Measurements from ENCODE around the gene ADAMTSL3. TPM values are rescaled to one million over a fixed set of nuclear protein-coding genes. Genes with fewer than 3 reads are reported as not detected.
"Not testable (repeated sequence)": the region's sequence is repeated elsewhere in the genome, so short reads cannot be mapped to it uniquely, and the experiment has no call there.

ADAMTSL3 gene
- total RNA-seq, 4 donors from 2014 or later: 16.6 to 30.0 (median 21.8) TPM

DNA sequence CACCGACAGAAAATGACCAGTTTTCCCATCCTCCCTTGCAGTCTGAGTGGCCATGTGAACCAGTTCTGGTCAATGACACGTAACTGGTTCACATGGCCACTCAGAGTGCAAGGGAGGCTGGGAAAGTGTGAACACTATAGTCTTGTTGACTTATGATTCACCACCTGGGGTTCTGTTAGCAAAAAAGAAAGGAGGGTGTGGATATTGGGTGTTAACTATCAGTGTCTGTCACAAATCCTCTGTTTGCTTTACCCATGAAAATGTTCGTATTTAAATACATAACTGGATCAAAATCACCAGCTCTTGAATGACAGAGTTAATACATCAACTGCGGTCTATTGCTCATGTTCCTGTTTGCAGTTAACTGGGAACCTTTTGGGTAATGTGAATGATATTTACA, 92.3 kb downstream of the ADAMTSL3 start:
- no peaks in the 10 kb centered on the region for H3K27me3 ChIP-seq
- peak overlapping the region in 3 of 4 donors; percentile 61 to 81 (median 71) for H3K27ac ChIP-seq (replicated peaks in 1 of 4)
- H3K9me3 ChIP-seq: no peaks in the 10 kb centered on the region
- TF ChIP-seq EP300 (IDR thresholded peaks at IDR 0.05) (no peak), POLR2A (IDR thresholded peaks at IDR 0.05; ENCODE audit: low read depth) (no peak), POLR2AphosphoS5 (IDR thresholded peaks at IDR 0.05) (no peak)
- TF ChIP-seq, protein P1, sequence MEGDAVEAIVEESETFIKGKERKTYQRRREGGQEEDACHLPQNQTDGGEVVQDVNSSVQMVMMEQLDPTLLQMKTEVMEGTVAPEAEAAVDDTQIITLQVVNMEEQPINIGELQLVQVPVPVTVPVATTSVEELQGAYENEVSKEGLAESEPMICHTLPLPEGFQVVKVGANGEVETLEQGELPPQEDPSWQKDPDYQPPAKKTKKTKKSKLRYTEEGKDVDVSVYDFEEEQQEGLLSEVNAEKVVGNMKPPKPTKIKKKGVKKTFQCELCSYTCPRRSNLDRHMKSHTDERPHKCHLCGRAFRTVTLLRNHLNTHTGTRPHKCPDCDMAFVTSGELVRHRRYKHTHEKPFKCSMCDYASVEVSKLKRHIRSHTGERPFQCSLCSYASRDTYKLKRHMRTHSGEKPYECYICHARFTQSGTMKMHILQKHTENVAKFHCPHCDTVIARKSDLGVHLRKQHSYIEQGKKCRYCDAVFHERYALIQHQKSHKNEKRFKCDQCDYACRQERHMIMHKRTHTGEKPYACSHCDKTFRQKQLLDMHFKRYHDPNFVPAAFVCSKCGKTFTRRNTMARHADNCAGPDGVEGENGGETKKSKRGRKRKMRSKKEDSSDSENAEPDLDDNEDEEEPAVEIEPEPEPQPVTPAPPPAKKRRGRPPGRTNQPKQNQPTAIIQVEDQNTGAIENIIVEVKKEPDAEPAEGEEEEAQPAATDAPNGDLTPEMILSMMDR (IDR thresholded peaks at IDR 0.05): no peak
- peaks cover 0 to 5% (median 0%) of the 10 kb centered on the region in 4 donors for H3K36me3 ChIP-seq
- peaks cover 11 to 20% (median 18%) of the 10 kb centered on the region in 4 donors for H3K4me1 ChIP-seq
- DNase-seq (ENCODE audit: extremely low spot score): no peak
- intact Hi-C loops (cut with DNase I): loop anchor here (5.0 to 10.0 kb wide), 4 partner anchors 91 to 299 kb away; partner anchors contain the start of genes ADAMTSL3 and SH3GL3
- 75% methylated on average over 4 of the region's 4 CpGs for WGBS
- no peak overlapping the region for H3K4me3 ChIP-seq

DNA sequence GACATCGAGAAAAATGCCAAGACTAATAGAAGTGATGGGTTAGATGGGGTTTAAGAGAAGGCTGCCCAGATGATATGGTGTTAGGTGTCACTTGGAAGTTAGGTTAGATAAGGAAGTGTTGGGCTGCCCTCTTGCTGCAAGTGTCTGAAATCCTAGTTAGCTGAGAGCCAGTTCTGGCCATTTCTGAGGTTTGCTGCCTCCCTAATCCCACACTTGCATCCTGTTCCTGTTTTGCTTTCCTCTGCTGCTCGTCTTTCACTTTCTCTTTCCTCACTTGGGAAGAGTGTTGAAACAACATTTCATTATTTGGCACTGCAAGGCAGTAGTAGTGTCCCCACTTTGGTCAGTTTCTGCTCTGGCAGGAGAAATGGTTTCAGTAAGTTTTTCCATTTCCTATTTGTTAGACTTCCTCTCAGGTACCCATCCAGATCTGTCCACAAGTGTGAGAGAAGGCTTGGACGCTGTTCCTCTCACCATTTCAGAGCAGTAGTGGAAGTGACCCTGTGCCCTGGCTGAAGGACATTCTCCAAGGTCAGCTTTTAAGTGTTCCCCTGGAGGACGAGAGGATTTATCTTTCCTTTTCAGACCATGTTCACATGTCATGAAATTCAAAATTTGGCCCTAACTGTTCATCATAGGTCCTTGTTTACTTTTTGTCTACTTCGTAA, 93.3 kb downstream of the ADAMTSL3 start:
- intact Hi-C loops (cut with DNase I): loop anchor here (5.0 to 10.0 kb wide), 4 partner anchors 92 to 300 kb away; partner anchors contain the start of genes ADAMTSL3 and SH3GL3
- H3K27ac ChIP-seq (replicated peaks in 1 of 4): peak overlapping the region; percentile 61 to 81 (median 68)
- peaks cover 11 to 20% (median 18%) of the 10 kb centered on the region in 4 donors for H3K4me1 ChIP-seq
- H3K36me3 ChIP-seq: peaks cover 0 to 5% (median 0%) of the 10 kb centered on the region in 4 donors
- DNase-seq (ENCODE audit: extremely low spot score): no peak
- TF ChIP-seq POLR2A (IDR thresholded peaks at IDR 0.05; ENCODE audit: low read depth) (no peak), POLR2AphosphoS5 (IDR thresholded peaks at IDR 0.05) (peak; percentile 40 to 46), EP300 (IDR thresholded peaks at IDR 0.05) (no peak)
- TF ChIP-seq, protein P1 (IDR thresholded peaks at IDR 0.05): peak; percentile 50 to 54 (median 51)
- 39% methylated on average over 5 of the region's 5 CpGs for WGBS
- no peaks in the 10 kb centered on the region for H3K27me3 ChIP-seq
- peak overlapping the region; percentile 18 to 40 (median 24) for H3K4me3 ChIP-seq
- H3K9me3 ChIP-seq: no peaks in the 10 kb centered on the region

GRCh38 chr15:83747718-83748110, 93.8 kb downstream of the ADAMTSL3 start:
- Histone ChIP-seq H3K27me3 (no peaks in the 10 kb centered on the region), H3K4me3 (peak overlapping the region in 3 of 4 donors; percentile 18 to 27 (median 22)), H3K36me3 (peaks cover 0 to 5% (median 0%) of the 10 kb centered on the region in 4 donors), H3K27ac (replicated peaks in 1 of 4) (peak overlapping the region; percentile 61 to 81 (median 68)), H3K4me1 (peaks cover 11 to 20% (median 18%) of the 10 kb centered on the region in 4 donors), H3K9me3 (no peaks in the 10 kb centered on the region)
- TF ChIP-seq POLR2A (IDR thresholded peaks at IDR 0.05; ENCODE audit: low read depth) (no peak), EP300 (IDR thresholded peaks at IDR 0.05) (no peak), POLR2AphosphoS5 (IDR thresholded peaks at IDR 0.05) (no peak)
- TF ChIP-seq, protein P1 (IDR thresholded peaks at IDR 0.05): no peak
- DNase-seq (ENCODE audit: extremely low spot score): no peak
- 45% methylated on average over 5 of the region's 5 CpGs for WGBS
- intact Hi-C loops (cut with DNase I): loop anchor here (5.0 to 10.0 kb wide), 4 partner anchors 93 to 300 kb away; partner anchors contain the start of genes ADAMTSL3 and SH3GL3

- H3K4me3 ChIP-seq: no peak overlapping the region
- H3K27me3 ChIP-seq: no peaks in the 10 kb centered on the region
- no peaks in the 10 kb centered on the region for H3K9me3 ChIP-seq
- H3K27ac ChIP-seq (replicated peaks in 1 of 4): peak overlapping the region in 2 of 4 donors; percentile 8 to 25
- H3K4me1 ChIP-seq: peaks cover 4 to 10% (median 7%) of the 10 kb centered on the region in 4 donors
- intact Hi-C loops (cut with DNase I): no loop called here
- no peak for DNase-seq (ENCODE audit: extremely low spot score)
- no peak for TF ChIP-seq POLR2A (IDR thresholded peaks at IDR 0.05; ENCODE audit: low read depth)
- TF ChIP-seq POLR2AphosphoS5 (IDR thresholded peaks at IDR 0.05): no peak
- peaks cover 0 to 6% (median 0%) of the 10 kb centered on the region in 4 donors for H3K36me3 ChIP-seq
- 65% methylated on average over 6 of the region's 6 CpGs for WGBS
These were observed 100.1 kb downstream of the ADAMTSL3 start for GRCh38 chr15:83753872-83754493.

DNA sequence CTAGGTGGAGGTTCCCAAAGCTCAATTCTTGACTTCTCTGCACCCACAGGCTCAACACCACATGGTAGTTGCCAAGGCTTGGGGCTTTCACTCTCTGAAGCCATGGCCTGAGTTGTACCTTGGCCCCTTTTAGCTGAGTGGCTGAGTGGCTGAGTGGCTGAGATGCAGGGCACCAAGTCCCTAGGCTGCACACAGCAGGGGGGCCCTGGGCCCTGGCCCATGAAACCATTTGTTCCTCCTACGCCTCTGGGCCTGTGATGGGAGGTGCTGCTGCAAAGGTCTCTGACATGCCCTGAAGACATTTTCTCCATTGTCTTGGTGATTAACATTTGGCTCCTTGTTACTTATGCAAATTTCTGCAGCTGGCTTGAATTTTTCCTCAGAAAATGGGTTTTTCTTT, 103.4 kb downstream of the ADAMTSL3 start:
- H3K4me3 ChIP-seq; H3K9me3 ChIP-seq; H3K4me1 ChIP-seq; intact Hi-C loops (cut with DNase I); H3K27me3 ChIP-seq; DNase-seq (ENCODE audit: extremely low spot score); H3K27ac ChIP-seq (replicated peaks in 1 of 4); H3K36me3 ChIP-seq: not testable (repeated sequence)
- WGBS: 87% methylated on average over 1 of the region's 1 CpG

All from esophagus muscularis mucosa (tissue), 4 donors.